ENCODE results near the gene COG7. TPM values are rescaled to one million over a fixed set of nuclear protein-coding genes. Genes with fewer than 3 reads are reported as not detected.

Gene COG7
- total and polyA plus RNA-seq, 8 donors: 19.8 to 36.7 (median 31.0) TPM

DNA sequence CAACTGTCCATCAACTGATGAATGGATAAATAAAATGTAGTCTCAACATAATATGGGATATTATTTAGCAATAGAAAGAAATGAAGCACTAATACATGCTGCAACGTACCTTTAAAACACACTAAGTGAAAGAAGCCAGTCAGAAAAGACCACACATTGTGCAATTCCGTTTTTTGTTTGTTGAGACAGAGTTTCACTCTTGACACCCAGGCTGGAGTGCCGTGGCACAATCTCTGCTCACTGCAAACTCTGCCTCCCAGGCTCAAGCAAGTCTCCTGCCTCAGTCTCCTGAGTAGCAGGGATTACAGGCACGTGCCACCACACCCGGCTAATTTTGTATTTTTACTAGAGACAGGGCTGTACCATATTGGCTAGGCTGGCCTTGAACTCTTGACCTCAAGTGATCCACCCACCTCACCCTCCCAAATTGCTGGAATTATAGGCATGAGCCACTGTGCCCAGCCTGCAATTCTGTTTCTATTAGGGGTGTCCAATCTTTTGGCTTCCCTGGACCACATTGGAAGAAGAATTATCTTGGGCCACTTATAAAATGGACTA lies 110.8 kb downstream of the COG7 start:
- intact Hi-C loops (cut with DNase I): no loop called here

DNA sequence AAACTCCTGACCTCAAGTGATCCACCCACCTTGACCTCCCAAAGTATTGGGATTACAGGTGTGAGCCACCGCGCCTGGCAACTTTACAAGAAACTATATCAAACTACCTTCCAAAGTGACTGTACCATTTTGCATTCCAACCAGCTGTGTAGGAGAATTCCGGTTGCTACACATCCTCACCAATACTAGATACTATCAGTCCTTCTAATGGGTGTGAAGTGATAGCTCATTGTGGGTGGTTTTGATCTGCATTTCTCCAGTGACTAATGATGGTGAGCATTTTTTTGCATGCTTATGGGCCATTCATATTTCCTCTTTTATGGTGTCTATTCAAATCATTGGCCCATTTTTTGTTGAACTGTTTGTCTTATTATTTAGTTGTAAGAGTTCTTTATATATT lies 113.2 kb downstream of the COG7 start:
- Histone ChIP-seq H3K9me3 (no peaks in the 10 kb centered on the region), H3K27ac (no peak overlapping the region), H3K4me3 (no peak overlapping the region), H3K4me1 (no peaks in the 10 kb centered on the region), H3K36me3 (no peaks in the 10 kb centered on the region), H3K27me3 (no peaks in the 10 kb centered on the region)
- DNase-seq (no peak), ATAC-seq (no peak)
- TF ChIP-seq, protein P1, sequence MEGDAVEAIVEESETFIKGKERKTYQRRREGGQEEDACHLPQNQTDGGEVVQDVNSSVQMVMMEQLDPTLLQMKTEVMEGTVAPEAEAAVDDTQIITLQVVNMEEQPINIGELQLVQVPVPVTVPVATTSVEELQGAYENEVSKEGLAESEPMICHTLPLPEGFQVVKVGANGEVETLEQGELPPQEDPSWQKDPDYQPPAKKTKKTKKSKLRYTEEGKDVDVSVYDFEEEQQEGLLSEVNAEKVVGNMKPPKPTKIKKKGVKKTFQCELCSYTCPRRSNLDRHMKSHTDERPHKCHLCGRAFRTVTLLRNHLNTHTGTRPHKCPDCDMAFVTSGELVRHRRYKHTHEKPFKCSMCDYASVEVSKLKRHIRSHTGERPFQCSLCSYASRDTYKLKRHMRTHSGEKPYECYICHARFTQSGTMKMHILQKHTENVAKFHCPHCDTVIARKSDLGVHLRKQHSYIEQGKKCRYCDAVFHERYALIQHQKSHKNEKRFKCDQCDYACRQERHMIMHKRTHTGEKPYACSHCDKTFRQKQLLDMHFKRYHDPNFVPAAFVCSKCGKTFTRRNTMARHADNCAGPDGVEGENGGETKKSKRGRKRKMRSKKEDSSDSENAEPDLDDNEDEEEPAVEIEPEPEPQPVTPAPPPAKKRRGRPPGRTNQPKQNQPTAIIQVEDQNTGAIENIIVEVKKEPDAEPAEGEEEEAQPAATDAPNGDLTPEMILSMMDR (IDR thresholded peaks at IDR 0.05): no peak
- intact Hi-C loops (cut with DNase I): no loop called here

More for the DNA sequence above, 110.8 kb downstream of the COG7 start:
- DNase-seq (no peak), ATAC-seq (peak; percentile 52)
- Histone ChIP-seq H3K4me1 (no peaks in the 10 kb centered on the region), H3K9me3 (no peaks in the 10 kb centered on the region), H3K27ac (no peak overlapping the region), H3K36me3 (no peaks in the 10 kb centered on the region), H3K27me3 (no peaks in the 10 kb centered on the region), H3K4me3 (no peak overlapping the region)
- TF ChIP-seq, protein P1 (IDR thresholded peaks at IDR 0.05): no peak

Other genes starting within 250 kb of the COG7 start
- 10 to 100 TPM; 25.1 to 28.6 TPM for gene SCNN1B, start 150.9 kb downstream of the COG7 start, total RNA-seq
- gene SCNN1B, start 150.9 kb downstream of the COG7 start, polyA plus RNA-seq (ENCODE audit: insufficient read length in 6 of 6): 1 to 10 TPM; 2.4 to 4.0 (median 3.0) TPM
- gene GGA2, start 57.3 kb upstream of the COG7 start, total RNA-seq: 100 to 1,000 TPM; 125 to 133 TPM
- gene GGA2, start 57.3 kb upstream of the COG7 start, polyA plus RNA-seq (ENCODE audit: insufficient read length in 6 of 6): 100 to 1,000 TPM; 135 to 163 (median 144) TPM
- 10 to 100 TPM; 16.3 to 22.9 TPM for gene EARS2, start 104.2 kb upstream of the COG7 start, total RNA-seq
- gene EARS2, start 104.2 kb upstream of the COG7 start, polyA plus RNA-seq (ENCODE audit: insufficient read length in 6 of 6): 10 to 100 TPM; 21.9 to 27.8 (median 23.6) TPM
- 10 to 100 TPM; 51.9 to 69.3 TPM for gene UBFD1, start 104.5 kb upstream of the COG7 start, total RNA-seq
- 10 to 100 TPM; 65.6 to 74.1 (median 68.6) TPM for gene UBFD1, start 104.5 kb upstream of the COG7 start, polyA plus RNA-seq (ENCODE audit: insufficient read length in 6 of 6)
- 10 to 100 TPM; 65.4 to 78.7 TPM for gene NDUFAB1, start 143.1 kb upstream of the COG7 start, total RNA-seq
- gene NDUFAB1, start 143.1 kb upstream of the COG7 start, polyA plus RNA-seq (ENCODE audit: insufficient read length in 6 of 6): 10 to 100 TPM; 64.9 to 77.8 (median 71.1) TPM
- gene PALB2, start 188.1 kb upstream of the COG7 start, total RNA-seq: 10 to 100 TPM; 10.3 to 13.7 TPM
- 10 to 100 TPM; 14.4 to 20.4 (median 16.5) TPM for gene PALB2, start 188.1 kb upstream of the COG7 start, polyA plus RNA-seq (ENCODE audit: insufficient read length in 6 of 6)
- gene DCTN5, start 188.3 kb upstream of the COG7 start, total RNA-seq: 10 to 100 TPM; 55.4 to 61.4 TPM
- gene DCTN5, start 188.3 kb upstream of the COG7 start, polyA plus RNA-seq (ENCODE audit: insufficient read length in 6 of 6): 10 to 100 TPM; 55.1 to 66.4 (median 61.2) TPM
- gene PLK1, start 225.7 kb upstream of the COG7 start, total RNA-seq: 1 to 10 TPM; 3.0 to 8.0 TPM
- 10 to 100 TPM; 18.6 to 52.5 (median 23.4) TPM for gene PLK1, start 225.7 kb upstream of the COG7 start, polyA plus RNA-seq (ENCODE audit: insufficient read length in 6 of 6)

All from left lung (tissue), 10 donors.